ENCODE data around the gene PDE1A. TPM values are rescaled to one million over a fixed set of nuclear protein-coding genes. Genes with fewer than 3 reads are reported as not detected.

PDE1A gene
- polyA plus RNA-seq, 1 of the 3 experiments (the other 2 are of a cell fraction), result 0.08 TPM

- TF ChIP-seq MAX (IDR thresholded peaks at IDR 0.05; ENCODE audit: low read depth) (no peak), RXRA (IDR thresholded peaks at IDR 0.05; ENCODE audit: borderline replicate concordance, low read depth) (no peak), IRF3 (IDR thresholded peaks at IDR 0.05; ENCODE audit: low read depth, low read length) (no peak)
Measured at GRCh38 chr2:182181381-182181780, 245.5 kb downstream of the PDE1A start (continued).

DNA sequence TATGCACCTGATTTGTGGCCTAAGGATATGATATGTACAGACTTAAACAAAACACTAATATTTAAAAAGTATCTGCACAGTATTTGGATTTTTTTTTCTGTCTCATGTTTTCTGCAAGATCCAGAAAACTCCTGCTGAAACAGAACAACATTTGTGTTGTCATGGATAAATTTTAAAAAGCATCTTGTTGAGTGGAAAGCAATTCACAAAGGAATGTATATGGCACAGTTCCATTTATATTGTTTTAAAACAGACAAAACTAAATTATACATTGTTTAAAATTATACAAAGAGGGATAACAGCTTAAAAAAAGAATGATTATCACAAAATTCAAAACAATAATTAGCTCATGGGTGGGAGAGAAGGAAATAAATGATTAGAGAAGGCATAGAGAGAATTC lies 247.7 kb downstream of the PDE1A start:
- H3K9me2 ChIP-seq, result no peaks in the 10 kb centered on the region
- no peak for TF ChIP-seq POLR2AphosphoS5 (IDR thresholded peaks at IDR 0.05; ENCODE audit: low read depth, low read length)
- TF ChIP-seq GATA2 (CRISPR knock-in tag; IDR thresholded peaks at IDR 0.05), result no peak
- no peak for TF ChIP-seq MEF2A (IDR thresholded peaks at IDR 0.05; ENCODE audit: borderline replicate concordance, low read depth)
- TF ChIP-seq ELF1 (IDR thresholded peaks at IDR 0.05), result no peak
- no peak for TF ChIP-seq EZH2phosphoT487 (IDR thresholded peaks at IDR 0.05; ENCODE audit: borderline replicate concordance, low read depth)
- TF ChIP-seq USF2 (IDR thresholded peaks at IDR 0.05; ENCODE audit: borderline replicate concordance, low read depth, low read length), result no peak
- no peak for TF ChIP-seq RAD21 (IDR thresholded peaks at IDR 0.05; ENCODE audit: low read length)
- TF ChIP-seq NRF1 (IDR thresholded peaks at IDR 0.05; ENCODE audit: low read depth, low read length), result no peak
- TF ChIP-seq, protein P1, sequence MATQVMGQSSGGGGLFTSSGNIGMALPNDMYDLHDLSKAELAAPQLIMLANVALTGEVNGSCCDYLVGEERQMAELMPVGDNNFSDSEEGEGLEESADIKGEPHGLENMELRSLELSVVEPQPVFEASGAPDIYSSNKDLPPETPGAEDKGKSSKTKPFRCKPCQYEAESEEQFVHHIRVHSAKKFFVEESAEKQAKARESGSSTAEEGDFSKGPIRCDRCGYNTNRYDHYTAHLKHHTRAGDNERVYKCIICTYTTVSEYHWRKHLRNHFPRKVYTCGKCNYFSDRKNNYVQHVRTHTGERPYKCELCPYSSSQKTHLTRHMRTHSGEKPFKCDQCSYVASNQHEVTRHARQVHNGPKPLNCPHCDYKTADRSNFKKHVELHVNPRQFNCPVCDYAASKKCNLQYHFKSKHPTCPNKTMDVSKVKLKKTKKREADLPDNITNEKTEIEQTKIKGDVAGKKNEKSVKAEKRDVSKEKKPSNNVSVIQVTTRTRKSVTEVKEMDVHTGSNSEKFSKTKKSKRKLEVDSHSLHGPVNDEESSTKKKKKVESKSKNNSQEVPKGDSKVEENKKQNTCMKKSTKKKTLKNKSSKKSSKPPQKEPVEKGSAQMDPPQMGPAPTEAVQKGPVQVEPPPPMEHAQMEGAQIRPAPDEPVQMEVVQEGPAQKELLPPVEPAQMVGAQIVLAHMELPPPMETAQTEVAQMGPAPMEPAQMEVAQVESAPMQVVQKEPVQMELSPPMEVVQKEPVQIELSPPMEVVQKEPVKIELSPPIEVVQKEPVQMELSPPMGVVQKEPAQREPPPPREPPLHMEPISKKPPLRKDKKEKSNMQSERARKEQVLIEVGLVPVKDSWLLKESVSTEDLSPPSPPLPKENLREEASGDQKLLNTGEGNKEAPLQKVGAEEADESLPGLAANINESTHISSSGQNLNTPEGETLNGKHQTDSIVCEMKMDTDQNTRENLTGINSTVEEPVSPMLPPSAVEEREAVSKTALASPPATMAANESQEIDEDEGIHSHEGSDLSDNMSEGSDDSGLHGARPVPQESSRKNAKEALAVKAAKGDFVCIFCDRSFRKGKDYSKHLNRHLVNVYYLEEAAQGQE (IDR thresholded peaks at IDR 0.05; ENCODE audit: low read depth, low read length), result no peak
- TF ChIP-seq TAF1 (IDR thresholded peaks at IDR 0.05; ENCODE audit: borderline replicate concordance, low read depth, low read length), result no peak
- TF ChIP-seq MAX (IDR thresholded peaks at IDR 0.05; ENCODE audit: low read depth), result no peak
- no peak for TF ChIP-seq IRF3 (IDR thresholded peaks at IDR 0.05; ENCODE audit: low read depth, low read length)
- TF ChIP-seq GABPA (IDR thresholded peaks at IDR 0.05; ENCODE audit: low read depth), result no peak
- no peak for TF ChIP-seq FOSL2 (IDR thresholded peaks at IDR 0.05; ENCODE audit: borderline replicate concordance, low read depth)
- no peak for TF ChIP-seq PBX3 (IDR thresholded peaks at IDR 0.05)
- TF ChIP-seq SIN3A (IDR thresholded peaks at IDR 0.05; ENCODE audit: borderline replicate concordance, low read depth, low read length), result no peak
- H3K9me3 ChIP-seq, result no peaks in the 10 kb centered on the region; the same call in 1 of the 2 replicates
- H3K9ac ChIP-seq, result no peak overlapping the region
- POLR2A ChIA-PET, result no interaction called here
- no peak for DNase-seq
- no peak overlapping the region for H2AFZ ChIP-seq (ENCODE audit: low read depth)
- no peaks in the 10 kb centered on the region for H3K27me3 ChIP-seq (ENCODE audit: insufficient read depth)
- no peak overlapping the region for H3K4me3 ChIP-seq (ENCODE audit: low read depth in 2 of 2, low read length in 1 of 2)
- no peaks in the 10 kb centered on the region for H3K4me1 ChIP-seq (ENCODE audit: control insufficient read depth in 1 of 2, insufficient read depth in 2 of 2, low read depth in 1 of 2, low read length in 1 of 2)
- no peaks in the 10 kb centered on the region for H3K36me3 ChIP-seq (replicated peaks in 1 of 2; ENCODE audit: control insufficient read depth in 1 of 2, insufficient read depth in 2 of 2, low read length in 1 of 2)
- no peaks in the 10 kb centered on the region for H3K79me2 ChIP-seq (ENCODE audit: insufficient read depth)
- H3K4me2 ChIP-seq, result no peak overlapping the region
- CTCF ChIA-PET, result interaction anchor here (3.1 kb wide), 1 partner anchor 470 kb away, joined by 22 read pairs; no protein-coding TSS in a partner anchor
- no peaks in the 10 kb centered on the region for H4K20me1 ChIP-seq (ENCODE audit: insufficient read depth)
- no peak overlapping the region for H3K27ac ChIP-seq (ENCODE audit: low read depth in 2 of 2, low read length in 1 of 2)
- H3F3A ChIP-seq (replicated peaks; ENCODE audit: insufficient read depth), result no peaks in the 10 kb centered on the region

Measured in SK-N-SH (cell line).